NCI-H1436 (cell line): ENCODE measurements around the gene CTPS1.

Experiments used
- DNase-seq: peaks from one replicate; lab custom pipeline; 2025; lab: John Stamatoyannopoulos, UW

The CTPS1 gene, protein sequence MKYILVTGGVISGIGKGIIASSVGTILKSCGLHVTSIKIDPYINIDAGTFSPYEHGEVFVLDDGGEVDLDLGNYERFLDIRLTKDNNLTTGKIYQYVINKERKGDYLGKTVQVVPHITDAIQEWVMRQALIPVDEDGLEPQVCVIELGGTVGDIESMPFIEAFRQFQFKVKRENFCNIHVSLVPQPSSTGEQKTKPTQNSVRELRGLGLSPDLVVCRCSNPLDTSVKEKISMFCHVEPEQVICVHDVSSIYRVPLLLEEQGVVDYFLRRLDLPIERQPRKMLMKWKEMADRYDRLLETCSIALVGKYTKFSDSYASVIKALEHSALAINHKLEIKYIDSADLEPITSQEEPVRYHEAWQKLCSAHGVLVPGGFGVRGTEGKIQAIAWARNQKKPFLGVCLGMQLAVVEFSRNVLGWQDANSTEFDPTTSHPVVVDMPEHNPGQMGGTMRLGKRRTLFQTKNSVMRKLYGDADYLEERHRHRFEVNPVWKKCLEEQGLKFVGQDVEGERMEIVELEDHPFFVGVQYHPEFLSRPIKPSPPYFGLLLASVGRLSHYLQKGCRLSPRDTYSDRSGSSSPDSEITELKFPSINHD

DNA sequence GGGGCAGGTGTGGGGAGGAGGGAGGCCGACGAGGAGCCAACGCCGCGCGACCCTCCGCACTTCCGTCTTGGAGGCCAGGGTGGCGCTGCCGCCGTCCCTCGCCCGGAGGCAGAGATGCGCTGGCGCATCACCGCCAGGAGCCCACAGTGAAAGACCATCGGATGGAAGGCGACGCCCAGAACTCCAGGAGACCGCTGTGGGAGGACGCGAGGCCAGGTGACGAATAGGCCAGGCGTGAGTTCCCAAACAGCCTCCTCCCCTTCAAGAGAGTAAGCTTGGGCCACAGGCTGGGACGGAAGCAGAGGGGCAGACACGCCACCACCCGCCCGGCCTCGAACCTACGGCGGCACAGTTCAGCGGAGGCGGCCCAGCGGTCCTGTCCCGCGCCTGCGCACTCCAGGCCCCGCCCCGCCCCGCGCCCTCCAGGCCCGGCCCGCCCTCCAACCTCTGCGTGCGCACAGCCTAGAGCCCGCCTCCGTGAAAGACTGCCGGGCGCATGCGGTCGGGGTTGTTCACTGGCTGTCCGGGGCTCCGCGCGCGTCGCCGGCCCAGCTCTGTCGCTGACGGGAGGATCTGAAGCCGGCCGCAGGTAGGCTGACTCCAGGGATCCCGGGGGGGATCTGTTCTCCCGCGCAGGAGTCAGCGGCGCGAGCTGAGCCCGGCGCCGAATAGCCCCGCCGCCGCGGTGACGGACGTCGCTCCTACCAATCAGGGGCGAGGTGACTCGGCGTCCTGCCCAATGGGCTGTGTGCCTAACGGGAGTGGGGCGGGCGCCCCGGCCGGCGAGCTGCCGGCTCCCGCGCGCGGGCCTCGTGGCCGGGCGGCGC is at the start of gene CTPS1:
Gene CTPS1 (plus strand): TSS at position 456 of the 827 bp plus-strand sequence. CDS start 3,595 bp downstream, outside the sequence.
- DNase-seq, result peak; percentile 94

DNA sequence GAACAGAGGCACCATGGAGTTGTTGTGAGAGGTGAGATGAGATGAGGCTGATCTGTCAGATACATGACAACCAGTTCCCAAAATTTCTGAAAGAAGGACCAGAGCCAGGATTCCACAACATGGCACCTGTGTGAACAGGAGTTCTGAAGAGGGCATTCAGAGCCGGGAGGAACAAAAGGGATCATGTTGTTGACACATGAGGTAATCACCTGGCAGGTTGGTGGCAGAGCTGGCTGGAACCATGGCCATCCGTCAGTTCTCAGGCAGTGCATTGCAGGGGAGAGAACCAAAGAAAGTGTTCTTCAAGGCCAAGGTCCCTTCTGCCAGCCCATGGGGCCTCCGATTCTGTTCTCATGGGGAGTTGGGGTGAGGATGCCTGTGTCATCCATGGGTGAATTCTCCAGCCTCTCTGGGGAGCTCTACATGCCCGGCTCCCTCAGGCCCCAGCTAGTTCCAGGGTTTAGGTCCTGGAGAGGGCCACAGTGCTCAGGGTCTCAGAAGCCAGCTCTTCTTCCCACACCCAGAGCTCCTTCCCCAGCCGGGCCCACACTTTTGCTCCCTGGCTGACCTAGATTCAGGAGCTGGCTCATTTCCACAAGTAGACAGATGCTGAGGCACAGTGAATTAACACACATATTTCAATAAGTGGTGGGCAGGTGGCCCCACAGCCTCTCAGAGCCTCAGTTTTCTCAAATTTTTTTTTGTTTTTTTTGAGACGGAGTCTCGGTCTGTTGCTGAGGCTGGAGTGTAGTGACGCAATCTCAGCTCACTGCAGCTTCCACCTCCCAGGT is 49.1 kb upstream of the CTPS1 start:
- DNase-seq, result no peak

DNA sequence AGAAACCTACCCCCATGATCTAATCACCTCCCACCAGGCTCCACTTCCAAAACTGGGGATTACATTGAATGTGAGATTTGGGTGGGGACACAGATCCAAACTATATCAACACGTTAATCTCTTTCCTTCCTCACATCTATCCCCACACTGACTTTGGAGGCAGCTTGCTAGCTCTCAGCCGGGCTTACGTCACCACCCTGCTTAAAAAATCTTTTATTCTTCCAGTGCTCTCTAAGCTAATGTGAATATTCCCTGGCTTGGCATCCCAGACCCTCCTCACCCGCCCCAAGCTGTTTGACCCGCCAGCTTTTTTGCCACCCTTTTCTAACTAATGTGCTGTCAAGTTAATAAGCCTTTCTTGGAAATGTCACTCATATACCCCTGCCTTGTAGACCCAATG is 47.9 kb upstream of the CTPS1 start:
- DNase-seq, result no peak

DNA sequence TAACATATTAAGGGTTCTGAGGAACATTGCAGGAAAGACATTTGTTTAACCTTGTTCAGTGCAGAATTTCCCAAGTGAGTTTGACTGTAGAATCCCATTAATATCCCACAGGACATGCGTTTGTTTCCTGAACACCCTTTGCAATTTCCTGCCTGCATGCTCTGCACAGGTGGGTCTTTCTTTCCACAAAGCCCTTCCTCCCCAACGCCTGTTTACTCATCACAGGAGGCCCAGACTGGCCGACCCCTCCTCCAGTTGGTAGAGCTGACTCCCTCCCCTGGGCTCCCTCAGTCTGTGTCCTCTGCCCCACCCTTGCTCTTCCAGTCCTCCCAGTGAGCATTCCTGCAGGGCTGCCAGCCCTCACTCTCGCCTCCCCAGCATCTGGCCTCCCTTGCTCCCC is 47.5 kb upstream of the CTPS1 start:
- no peak for DNase-seq

DNA sequence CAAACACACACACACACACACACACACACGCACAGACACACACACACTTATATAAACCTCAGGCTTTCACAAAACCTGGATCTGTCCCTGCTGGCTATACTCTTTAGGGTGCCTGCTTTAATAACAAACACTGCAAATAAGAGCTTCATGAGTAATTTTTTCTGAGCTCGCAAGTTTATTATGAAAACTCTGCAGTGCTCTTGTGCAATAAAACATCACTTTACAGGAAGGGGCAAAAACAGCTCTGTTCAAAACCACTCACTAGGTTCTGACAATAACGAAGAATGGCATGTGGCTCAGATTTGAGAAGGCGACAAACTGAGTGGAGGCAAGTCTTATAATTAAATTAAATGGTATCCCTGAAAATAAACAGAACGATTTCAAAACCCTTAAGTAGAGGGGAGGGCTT is 42.6 kb upstream of the CTPS1 start:
- DNase-seq, result no peak

DNA sequence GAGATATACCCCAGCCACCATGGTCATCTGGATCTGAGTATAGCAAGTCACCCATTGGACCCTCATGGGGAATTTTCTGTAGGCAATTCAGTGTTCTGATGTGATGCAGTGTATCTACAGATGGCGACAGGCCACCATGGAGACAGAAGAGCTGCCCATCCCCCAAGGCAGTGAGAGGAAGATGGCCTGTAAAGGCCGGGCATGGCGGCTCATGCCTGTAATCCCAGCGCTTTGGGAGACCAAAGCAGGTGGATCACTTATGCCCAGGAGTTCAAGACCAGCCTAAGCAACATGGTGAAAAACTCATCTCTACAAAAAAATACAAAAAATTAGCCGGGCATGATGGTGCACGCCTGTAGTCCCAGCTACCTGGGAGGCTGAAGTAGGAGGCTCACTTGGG is 41.1 kb upstream of the CTPS1 start:
- DNase-seq, result no peak

DNA sequence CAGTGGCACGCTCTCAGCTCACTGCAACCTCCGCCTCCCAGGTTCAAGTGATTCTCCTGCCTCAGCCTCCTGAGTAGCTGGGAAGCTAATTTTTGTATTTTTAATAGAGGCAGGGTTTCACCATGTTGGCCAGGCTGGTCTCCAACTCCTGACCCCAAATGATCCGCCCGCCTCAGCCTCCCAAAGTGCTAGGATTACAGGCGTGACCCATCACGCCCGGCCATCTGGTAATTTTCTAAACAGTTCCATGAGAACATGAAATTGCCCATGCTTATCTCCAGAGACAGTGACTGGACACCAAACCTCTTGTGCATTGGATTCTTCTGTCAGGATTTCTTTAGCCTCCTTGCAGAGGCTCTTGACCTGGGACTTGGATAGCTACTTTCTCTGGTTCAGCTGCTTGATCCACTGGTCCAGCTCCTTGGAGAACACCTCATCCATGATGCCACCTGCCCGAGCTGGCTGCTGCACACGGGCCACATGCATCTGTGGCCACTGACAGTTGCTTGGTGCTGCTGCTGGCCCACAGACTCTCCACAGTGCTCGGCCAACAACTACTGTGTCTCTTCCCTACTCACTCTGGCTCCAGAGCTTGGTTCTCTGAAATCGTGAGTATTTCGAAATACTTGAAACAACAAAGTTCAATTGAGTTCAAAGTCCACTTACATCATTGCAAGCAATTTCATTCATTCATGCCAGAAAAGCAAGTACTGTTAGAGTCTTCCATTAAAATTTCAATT is 40.0 kb upstream of the CTPS1 start:
- no peak for DNase-seq

DNA sequence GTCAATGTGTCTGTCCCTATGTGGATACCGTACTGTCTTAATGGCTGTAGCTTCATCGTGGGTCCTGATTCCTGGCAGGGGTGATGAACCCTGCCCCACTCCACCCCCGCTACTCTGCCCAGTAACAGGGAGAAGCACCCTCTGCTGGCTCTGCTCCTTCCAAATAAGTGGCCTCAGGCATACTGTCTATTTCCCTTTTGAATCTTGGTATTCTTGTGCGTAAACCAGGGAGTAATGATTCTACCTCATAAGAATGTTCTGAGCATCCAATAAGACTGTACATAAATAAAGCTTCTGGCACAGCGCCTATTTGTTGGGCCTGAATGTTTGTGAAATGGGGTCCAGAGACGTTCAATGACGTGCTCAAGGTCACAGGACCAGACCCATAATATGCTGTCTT is 35.2 kb upstream of the CTPS1 start:
- DNase-seq, result no peak

DNA sequence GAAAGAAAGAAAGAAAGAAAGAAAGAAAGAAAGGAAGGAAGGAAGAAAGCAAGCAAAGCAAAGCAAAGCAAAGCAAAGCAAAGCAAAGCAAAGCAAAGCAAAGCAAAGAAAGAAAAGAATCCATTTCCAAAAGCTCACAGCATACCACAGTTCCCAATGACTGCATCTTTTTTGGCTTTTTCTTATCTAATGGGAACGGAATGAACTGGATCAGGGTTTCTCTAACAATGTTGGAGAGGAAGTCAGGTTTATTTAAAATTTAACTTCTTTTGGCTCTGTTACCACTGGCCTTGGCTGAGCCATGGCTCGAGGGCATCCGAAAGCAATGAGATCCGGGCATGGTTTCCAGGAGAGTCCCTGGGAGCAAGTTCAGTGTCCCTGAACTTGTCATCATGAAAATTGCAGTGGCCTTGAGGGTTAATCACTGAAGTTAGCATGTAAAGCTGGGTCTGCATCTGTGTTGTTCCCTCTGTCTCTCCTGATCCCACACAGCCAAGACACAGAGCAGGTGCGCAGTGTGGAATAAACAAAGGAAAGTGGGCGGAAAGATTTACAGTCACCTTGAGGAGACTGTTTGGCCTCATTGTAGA is 34.6 kb upstream of the CTPS1 start:
- no peak for DNase-seq

DNA sequence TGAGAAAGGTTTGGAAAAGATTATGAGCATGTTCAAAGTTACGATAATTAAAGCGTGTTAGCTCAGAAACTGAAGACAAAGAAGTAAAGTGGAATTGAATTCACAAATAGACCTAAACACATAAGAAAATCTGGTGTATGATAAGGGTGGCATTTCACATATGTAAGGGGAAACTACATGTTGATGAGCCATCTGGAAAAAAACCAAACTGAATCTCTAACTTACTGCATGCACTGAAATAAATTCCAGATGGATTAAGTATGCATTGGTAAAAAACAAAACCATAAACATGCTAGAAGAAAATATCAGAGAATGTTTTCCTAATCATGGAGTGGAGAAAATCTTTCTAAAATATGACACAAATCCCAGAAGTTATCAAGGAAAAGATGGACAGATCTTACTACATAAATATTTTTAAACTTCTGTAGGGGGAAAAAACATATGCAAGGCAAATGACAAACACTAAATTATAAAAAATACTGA is 34.0 kb upstream of the CTPS1 start:
- DNase-seq, result no peak

DNA sequence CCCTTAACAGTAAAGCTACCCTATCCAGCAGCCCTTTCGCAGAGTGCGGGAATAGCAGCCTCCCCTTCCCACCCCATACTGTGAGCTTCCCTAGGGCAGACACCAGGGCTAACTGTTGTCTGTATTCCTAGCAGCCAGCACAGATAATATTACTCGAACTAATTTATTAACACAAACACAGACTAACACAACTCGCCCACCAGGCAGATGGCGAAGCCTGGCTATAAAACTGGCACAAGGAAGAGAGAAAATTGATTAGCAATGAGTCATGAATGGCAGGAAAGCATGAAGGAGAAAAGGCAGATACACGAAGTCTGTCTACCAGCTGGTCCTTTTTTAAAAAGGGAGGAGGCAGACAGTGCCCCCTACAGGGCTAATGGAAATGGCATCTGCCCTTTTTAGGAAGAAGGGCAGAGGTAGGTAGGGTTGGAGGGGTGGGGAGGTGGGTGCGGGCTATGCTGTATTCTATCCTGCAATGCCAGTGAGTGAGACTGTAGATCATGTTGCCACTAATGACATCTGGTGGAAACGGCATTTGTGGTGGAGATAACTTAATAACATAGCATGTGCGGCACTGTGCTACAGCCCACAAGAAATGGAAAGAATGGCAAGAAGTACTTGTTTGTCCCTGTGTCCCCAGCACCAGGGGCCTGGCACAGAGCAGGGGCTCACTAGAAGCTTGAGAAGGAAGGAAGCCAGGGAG is 30.6 kb upstream of the CTPS1 start:
- peak; percentile 38 for DNase-seq

DNA sequence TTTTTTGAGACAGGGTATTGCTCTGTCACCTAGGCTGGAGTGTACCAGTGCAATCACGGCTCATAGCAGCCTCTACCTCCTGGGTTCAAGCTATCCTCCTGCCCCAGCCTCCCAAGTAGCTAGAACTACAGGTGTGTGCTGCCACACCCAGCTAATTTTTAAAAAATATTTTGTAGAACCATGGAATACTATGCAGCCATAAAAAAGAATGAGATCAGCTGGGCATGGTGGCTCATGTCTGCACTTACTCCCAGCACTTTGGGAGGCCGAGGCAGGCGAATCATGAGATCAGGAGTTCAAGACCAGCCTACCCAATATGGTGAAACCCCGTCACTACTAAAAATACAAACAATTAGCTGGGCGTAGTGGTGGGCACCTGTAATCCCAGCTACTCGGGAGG is 29.9 kb upstream of the CTPS1 start:
- no peak for DNase-seq

DNA sequence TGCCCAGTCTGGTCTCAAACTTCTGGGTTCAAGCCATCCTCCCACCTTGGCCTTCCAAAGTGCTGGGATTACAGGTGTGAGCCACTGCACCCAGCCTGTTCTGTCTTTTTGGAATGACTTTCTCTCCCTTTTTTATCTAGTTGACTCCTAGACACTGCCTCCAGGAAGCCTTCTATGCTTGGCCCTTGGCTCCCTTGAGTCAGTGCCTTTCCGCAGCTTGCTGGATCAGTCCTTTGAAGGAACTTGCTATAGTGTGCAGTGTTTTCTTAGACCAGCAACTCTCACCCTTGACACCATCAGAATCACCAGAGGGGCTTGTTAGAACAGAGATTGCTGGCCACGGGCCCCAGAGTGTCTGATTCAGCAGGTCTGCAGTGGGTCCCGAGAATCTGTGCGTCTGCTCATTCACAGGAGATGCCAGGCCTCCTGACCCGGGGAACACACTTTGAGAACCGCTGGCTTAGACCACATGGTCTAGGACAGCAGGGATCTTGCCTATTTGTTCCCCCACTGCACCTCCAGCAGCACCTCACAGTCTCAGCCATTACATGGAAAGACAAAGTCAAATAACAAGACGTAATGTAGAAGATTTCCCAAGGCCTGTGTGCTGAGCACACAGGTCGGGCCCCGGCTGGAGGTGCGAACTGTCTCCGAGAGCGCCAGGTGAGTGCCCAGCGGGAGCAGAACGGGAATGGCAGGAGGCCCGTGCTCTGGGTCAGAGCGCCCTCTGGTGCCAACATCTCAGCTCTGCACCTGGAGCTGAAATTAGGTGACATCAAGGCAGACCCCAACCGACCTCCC is 27.4 kb upstream of the CTPS1 start:
- DNase-seq, result peak; percentile 72

DNA sequence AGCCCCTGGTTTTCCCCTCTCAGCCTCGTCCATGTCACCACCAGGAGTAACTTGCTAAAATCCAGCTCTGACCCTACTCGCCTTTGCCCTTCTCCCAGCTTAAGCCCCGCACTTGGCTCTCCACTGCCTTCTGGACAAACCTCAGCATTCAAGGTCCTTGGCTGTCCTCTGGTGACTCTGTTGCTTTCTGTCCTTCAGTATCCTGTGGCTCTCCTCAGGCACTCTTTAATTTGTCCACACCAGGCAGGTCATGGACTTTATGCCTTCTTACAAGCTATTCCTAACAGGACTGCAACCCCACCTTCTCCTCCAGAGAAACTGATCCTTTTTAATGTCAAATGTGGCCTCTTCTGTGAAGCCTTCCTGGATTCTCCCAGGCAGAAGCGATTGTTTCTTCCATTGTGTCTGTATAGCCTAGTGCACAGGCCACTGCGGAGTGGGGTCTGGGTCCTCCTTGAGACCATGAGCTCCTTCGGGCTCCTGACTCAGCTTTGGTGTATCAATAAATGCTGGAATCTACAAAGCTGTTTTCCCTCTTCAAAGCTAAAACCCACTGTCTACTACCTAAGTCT is 26.7 kb upstream of the CTPS1 start:
- DNase-seq, result no peak

DNA sequence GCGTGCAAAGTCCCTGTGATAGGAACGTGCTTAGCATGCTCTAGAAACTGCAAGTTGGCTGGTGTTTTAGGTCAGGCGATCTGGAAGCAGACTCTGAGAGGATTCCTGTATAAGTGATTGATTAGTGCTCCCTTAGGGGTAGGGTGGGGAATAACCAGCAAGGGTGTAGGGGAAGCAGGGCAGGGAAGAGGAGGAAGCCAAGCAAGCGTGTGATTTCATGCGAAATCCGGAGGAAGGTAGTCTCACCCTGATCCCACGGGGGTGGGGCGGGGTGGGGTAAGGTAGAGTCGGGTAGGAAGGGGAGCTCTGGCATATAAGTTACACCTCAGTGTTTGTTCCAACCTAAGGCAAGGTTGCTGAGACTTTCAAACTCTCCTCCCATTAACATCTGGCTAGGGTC is 24.9 kb upstream of the CTPS1 start:
- no peak for DNase-seq

DNA sequence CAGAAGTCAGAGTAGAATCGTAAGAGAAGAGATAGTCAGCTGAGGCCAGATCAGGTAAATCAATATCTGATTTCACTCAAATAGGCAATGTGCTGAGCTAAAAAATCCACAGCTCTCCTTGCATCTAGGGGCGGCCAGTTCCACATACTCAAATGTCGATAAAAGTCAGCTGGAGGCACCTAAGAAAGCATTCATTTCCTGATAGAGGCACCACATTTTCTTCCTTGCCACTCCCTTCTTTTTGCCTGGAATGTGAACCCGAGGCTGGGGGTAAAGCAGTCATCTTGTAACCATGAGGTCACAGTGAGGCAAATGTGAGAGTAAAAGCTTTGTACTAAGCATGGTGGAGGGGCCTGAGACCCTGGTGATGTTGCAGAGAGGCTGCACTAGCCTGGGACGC is 24.2 kb upstream of the CTPS1 start:
- DNase-seq, result no peak

DNA sequence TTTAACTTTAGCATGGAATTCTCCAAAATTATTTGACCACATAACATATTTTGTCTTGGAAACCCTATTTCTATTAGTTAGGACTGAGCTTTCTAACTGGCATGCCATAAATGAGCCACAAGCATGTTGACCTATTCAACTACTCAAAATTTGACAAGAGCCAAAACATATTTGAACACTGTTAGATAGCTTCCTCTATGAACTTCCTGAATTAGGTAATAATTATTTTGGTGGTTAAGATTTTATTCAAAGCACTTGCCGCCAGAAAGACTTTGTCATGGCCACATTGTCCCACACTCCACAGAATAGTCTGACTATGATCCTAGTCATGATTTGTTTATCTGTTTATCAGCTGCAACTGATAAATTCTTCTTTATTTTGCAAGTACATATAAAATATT is 23.1 kb upstream of the CTPS1 start:
- DNase-seq, result no peak

DNA sequence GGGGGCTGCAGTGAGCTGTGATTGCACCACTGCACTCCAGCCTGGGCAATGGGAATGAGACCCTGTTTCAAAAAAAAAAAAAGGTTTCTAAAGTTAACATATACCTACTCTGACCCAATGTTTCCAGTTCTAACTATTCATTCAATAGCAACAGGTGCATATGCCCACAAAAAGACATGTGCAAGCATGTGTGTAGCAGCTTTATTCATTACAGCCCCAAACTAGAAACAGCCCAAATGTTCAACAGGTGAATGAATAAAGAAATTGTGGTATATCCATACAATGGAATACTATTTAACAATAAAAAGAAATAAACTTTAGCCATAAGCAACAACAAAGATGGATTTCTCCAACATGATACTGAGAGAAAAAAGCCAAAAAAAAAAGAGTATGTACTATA is 21.3 kb upstream of the CTPS1 start:
- DNase-seq, result no peak

DNA sequence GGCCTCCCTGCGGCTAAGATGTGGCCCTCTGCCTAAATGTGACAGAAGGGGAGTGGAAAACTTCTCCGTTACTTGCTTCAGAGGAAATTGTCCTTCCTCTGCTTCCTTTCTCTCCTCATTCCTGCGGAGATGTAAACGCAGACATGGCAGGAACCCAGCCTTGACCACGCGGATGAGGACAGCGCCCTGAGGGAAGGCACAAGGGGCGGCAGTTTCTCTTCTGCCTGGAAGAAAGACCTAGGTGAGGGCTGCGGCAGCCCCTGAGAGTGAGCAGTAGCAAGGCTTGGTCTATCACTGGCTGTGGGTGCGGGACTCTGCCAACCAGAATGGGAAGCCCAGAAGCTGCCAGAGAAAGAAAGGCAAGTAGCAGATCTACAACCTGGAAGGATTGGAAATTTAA is 14.0 kb upstream of the CTPS1 start:
- no peak for DNase-seq
